Measurements from ENCODE around the gene HNRNPUL1. TPM values are rescaled to one million over a fixed set of nuclear protein-coding genes. Genes with fewer than 3 reads are reported as not detected.

HNRNPUL1 gene
- total and polyA plus RNA-seq, 2 donors (not counting 1 experiment from before 2014, with no cell fraction given), result 36.4 to 58.1 TPM

DNA sequence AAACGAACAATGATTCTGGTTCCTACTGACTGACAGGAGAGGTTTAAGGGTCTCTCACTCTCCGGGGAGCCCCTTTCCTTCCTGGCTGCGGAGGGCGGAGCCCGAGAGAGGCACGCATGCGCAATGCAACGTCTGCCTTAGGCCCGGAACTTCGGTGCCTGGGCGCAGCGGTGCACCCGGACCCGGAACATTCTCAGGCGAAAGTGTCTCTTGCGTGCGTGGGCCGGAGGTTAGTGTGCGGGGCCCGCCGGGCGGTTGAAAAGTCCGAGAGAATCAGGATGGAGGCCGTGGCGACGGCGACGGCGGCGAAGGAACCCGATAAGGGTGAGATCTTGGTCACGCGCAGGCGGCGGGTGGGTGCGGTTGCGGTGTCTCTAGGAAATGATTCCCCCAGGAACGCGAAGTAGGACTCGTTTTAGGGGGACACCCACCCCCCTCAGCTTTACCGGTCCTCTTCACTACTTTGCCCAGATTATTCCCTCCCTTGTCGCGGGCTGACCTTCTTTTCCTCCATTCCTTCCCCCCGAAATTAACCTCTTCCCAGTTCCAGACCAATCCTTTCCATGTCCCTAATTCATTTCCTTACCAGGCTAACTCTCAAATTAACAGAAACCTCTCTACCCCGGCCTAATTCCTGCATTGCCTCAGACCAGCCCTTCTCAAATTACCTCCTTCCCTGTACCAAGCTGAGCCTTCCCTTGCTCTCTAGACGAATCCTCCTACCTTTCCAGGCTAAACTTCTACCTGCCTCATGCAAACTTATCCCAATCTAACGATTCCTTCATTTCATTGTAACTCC lies 46.1 kb downstream of the HNRNPUL1 start, which contains the start of gene CCDC97:
Gene CCDC97 (plus strand): TSS at position 140 of the 799 bp plus-strand sequence. CDS start 139 bp downstream, at position 279.
- Histone ChIP-seq H3K9me3 (ENCODE audit: control insufficient read depth, insufficient read depth, low read depth, low read length) (no peaks in the 10 kb centered on the region), H3K27me3 (ENCODE audit: control insufficient read depth, insufficient read depth, low read length) (no peaks in the 10 kb centered on the region), H3K36me3 (ENCODE audit: control insufficient read depth, insufficient read depth, low read length) (peaks cover 12% of the 10 kb centered on the region), H3K9ac (ENCODE audit: insufficient read depth, low read length) (peak within 1 kb of the TSS; percentile 95), H2AFZ (ENCODE audit: low read length) (peak within 1 kb of the TSS; percentile 57), H4K20me1 (ENCODE audit: control insufficient read depth, extremely low read depth, insufficient read depth, low read length) (no peaks in the 10 kb centered on the region), H3K4me3 (replicated peaks in 1 of 4; ENCODE audit: control extremely low read depth in 1 of 4, insufficient read depth in 1 of 4, low read depth in 3 of 4, low read length in 4 of 4) (peak within 1 kb of the TSS; percentile 74 to 97 (median 84)), H3K4me1 (ENCODE audit: control insufficient read depth, extremely low read depth, insufficient read depth, low read length) (peaks cover 8% of the 10 kb centered on the region), H3K27ac (ENCODE audit: insufficient read depth, low read length) (peak within 1 kb of the TSS; percentile 95), H3K79me2 (ENCODE audit: control insufficient read depth, insufficient read depth, low read length) (peaks cover 19% of the 10 kb centered on the region), H3K4me2 (ENCODE audit: extremely low read depth, insufficient read depth, low read length) (peak within 1 kb of the TSS; percentile 83)
- TF ChIP-seq, protein P1, sequence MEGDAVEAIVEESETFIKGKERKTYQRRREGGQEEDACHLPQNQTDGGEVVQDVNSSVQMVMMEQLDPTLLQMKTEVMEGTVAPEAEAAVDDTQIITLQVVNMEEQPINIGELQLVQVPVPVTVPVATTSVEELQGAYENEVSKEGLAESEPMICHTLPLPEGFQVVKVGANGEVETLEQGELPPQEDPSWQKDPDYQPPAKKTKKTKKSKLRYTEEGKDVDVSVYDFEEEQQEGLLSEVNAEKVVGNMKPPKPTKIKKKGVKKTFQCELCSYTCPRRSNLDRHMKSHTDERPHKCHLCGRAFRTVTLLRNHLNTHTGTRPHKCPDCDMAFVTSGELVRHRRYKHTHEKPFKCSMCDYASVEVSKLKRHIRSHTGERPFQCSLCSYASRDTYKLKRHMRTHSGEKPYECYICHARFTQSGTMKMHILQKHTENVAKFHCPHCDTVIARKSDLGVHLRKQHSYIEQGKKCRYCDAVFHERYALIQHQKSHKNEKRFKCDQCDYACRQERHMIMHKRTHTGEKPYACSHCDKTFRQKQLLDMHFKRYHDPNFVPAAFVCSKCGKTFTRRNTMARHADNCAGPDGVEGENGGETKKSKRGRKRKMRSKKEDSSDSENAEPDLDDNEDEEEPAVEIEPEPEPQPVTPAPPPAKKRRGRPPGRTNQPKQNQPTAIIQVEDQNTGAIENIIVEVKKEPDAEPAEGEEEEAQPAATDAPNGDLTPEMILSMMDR (conservative IDR thresholded peaks at IDR 0.05 in 1 of 2, IDR thresholded peaks at IDR 0.05 in 1 of 2; ENCODE audit: low read depth in 1 of 2, low read length in 2 of 2), result no peak
- no peak for TF ChIP-seq EZH2 (IDR thresholded peaks at IDR 0.05; ENCODE audit: low read length, missing control alignments)
- DNase-seq (ENCODE audit: low read depth in 2 of 2), result peak; percentile 83 to 92

DNA sequence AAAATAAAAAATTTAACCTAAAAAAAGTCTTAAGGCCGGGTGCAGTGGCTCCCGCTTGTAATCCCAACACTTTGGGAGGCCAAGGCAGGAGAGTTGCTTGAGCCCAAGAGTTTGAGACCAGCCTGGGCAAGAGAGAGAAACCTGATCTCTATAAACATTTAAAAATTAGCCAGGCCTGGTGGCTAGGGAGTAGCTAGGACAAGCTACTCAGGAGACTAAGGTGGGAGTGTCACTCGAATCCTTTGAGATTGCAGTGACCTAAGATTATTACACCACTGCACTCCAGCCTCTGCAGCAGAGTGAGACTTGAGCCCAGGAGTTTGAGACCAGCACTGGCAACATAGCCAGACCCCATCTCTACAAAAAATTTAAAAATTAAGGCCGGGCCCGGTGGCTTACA lies 46.9 kb downstream of the HNRNPUL1 start:
- Histone ChIP-seq H4K20me1 (ENCODE audit: control insufficient read depth, extremely low read depth, insufficient read depth, low read length) (no peaks in the 10 kb centered on the region), H3K4me1 (ENCODE audit: control insufficient read depth, extremely low read depth, insufficient read depth, low read length) (peaks cover 8% of the 10 kb centered on the region), H2AFZ (ENCODE audit: low read length) (no peak overlapping the region), H3K27ac (ENCODE audit: insufficient read depth, low read length) (peak overlapping the region; percentile 95), H3K9ac (ENCODE audit: insufficient read depth, low read length) (no peak overlapping the region), H3K4me2 (ENCODE audit: extremely low read depth, insufficient read depth, low read length) (peak overlapping the region; percentile 82), H3K36me3 (ENCODE audit: control insufficient read depth, insufficient read depth, low read length) (peaks cover 9% of the 10 kb centered on the region), H3K27me3 (ENCODE audit: control insufficient read depth, insufficient read depth, low read length) (no peaks in the 10 kb centered on the region), H3K4me3 (replicated peaks in 1 of 4; ENCODE audit: control extremely low read depth in 1 of 4, insufficient read depth in 1 of 4, low read depth in 3 of 4, low read length in 4 of 4) (peak overlapping the region; percentile 22 to 97 (median 83)), H3K79me2 (ENCODE audit: control insufficient read depth, insufficient read depth, low read length) (peaks cover 19% of the 10 kb centered on the region), H3K9me3 (ENCODE audit: control insufficient read depth, insufficient read depth, low read depth, low read length) (no peaks in the 10 kb centered on the region)
- no peak for DNase-seq (ENCODE audit: low read depth in 2 of 2)
- TF ChIP-seq, protein P1 (conservative IDR thresholded peaks at IDR 0.05 in 1 of 2, IDR thresholded peaks at IDR 0.05 in 1 of 2; ENCODE audit: low read depth in 1 of 2, low read length in 2 of 2), result no peak
- no peak for TF ChIP-seq EZH2 (IDR thresholded peaks at IDR 0.05; ENCODE audit: low read length, missing control alignments)

DNA sequence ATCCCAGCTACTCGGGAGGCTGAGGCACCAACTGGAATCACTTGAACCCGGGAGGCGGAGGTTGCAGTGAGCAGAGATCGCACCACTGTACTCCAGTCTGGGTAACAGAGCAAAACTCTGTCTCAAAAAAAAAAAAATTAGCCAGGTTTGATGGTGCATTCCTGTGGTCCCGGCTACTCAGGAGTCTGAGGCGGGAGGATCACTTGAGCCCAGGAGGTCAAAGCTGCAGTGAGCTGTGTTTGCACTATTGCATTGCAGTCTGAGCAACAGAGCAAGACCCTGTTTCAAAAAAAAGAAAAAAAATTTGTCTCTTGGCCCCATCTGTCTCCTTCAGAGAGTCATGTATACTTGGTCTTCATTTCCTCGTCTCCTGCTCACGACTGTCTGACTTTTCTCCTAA lies 47.4 kb downstream of the HNRNPUL1 start:
- Histone ChIP-seq H3K36me3 (ENCODE audit: control insufficient read depth, insufficient read depth, low read length) (peaks cover 6% of the 10 kb centered on the region), H4K20me1 (ENCODE audit: control insufficient read depth, extremely low read depth, insufficient read depth, low read length) (no peaks in the 10 kb centered on the region), H3K4me1 (ENCODE audit: control insufficient read depth, extremely low read depth, insufficient read depth, low read length) (peaks cover 8% of the 10 kb centered on the region), H3K4me2 (ENCODE audit: extremely low read depth, insufficient read depth, low read length) (no peak overlapping the region), H3K27ac (ENCODE audit: insufficient read depth, low read length) (no peak overlapping the region), H3K9ac (ENCODE audit: insufficient read depth, low read length) (no peak overlapping the region), H3K4me3 (replicated peaks in 1 of 4; ENCODE audit: control extremely low read depth in 1 of 4, insufficient read depth in 1 of 4, low read depth in 3 of 4, low read length in 4 of 4) (peak overlapping the region in 1 of 4 experiments; percentile 22), H3K79me2 (ENCODE audit: control insufficient read depth, insufficient read depth, low read length) (peaks cover 19% of the 10 kb centered on the region), H3K9me3 (ENCODE audit: control insufficient read depth, insufficient read depth, low read depth, low read length) (no peaks in the 10 kb centered on the region), H3K27me3 (ENCODE audit: control insufficient read depth, insufficient read depth, low read length) (no peaks in the 10 kb centered on the region), H2AFZ (ENCODE audit: low read length) (no peak overlapping the region)
- TF ChIP-seq, protein P1 (conservative IDR thresholded peaks at IDR 0.05 in 1 of 2, IDR thresholded peaks at IDR 0.05 in 1 of 2; ENCODE audit: low read depth in 1 of 2, low read length in 2 of 2), result no peak
- no peak for TF ChIP-seq EZH2 (IDR thresholded peaks at IDR 0.05; ENCODE audit: low read length, missing control alignments)
- peak in 1 of 2 donors; percentile 9 for DNase-seq (ENCODE audit: low read depth in 2 of 2)

Measured in fibroblast of lung (primary cell).